Endodermal cell (in vitro differentiated cells): ENCODE data around the gene VIPR2. TPM values are rescaled to one million over a fixed set of nuclear protein-coding genes. Genes with fewer than 3 reads are reported as not detected.

ENCODE experiments used
- DNase-seq: peaks from one replicate; pipeline ENCODE4 v3.0.0-alpha.2; 2017
- H3K27ac ChIP-seq: 2 replicates; pipeline ENCODE4 v1.5.1; 2013; ENCODE audit warnings: mild to moderate bottlenecking, low read depth, low read length, moderate library complexity
- H3K27me3 ChIP-seq: 2 replicates; pipeline ENCODE4 v1.6.1; 2013; ENCODE audit warnings: mild to moderate bottlenecking, low read length, moderate library complexity; ENCODE audit not compliant: insufficient read depth, control insufficient read depth, poor library complexity, severe bottlenecking
- H3K36me3 ChIP-seq: 2 replicates; pipeline ENCODE4 v1.7.0; 2013; ENCODE audit warnings: mild to moderate bottlenecking, low read length, moderate library complexity; ENCODE audit not compliant: control insufficient read depth, insufficient read depth
- H3K4me1 ChIP-seq: one replicate; pipeline ENCODE4 v1.7.0; 2013; ENCODE audit warnings: low read length; ENCODE audit not compliant: control insufficient read depth, insufficient read depth
- H3K4me3 ChIP-seq: 2 replicates; pipeline ENCODE4 v1.5.1; 2013; ENCODE audit warnings: mild to moderate bottlenecking, low read length, moderate library complexity
- H3K9ac ChIP-seq: 2 replicates; pipeline ENCODE4 v1.6.1; 2013; ENCODE audit warnings: mild to moderate bottlenecking, low read length, moderate library complexity; ENCODE audit not compliant: poor library complexity, severe bottlenecking; ENCODE audit errors: extremely low read depth
- H3K9me3 ChIP-seq: 2 replicates; pipeline ENCODE4 v1.6.1; 2013; ENCODE audit warnings: mild to moderate bottlenecking, low read length, moderate library complexity; ENCODE audit not compliant: control insufficient read depth
- H3K27ac Mint-ChIP-seq: 2 replicates; pipeline ENCODE4 v1.8.0; 2020; ENCODE audit warnings: mixed read lengths
- H3K27me3 Mint-ChIP-seq: 2 replicates; pipeline ENCODE4 v1.8.0; 2021; ENCODE audit warnings: mild to moderate bottlenecking, mixed read lengths; ENCODE audit not compliant: insufficient read depth
- H3K36me3 Mint-ChIP-seq: 2 replicates; pipeline ENCODE4 v1.8.0; 2020; ENCODE audit warnings: low read depth, mixed read lengths
- H3K4me1 Mint-ChIP-seq: 2 replicates; pipeline ENCODE4 v1.8.0; 2020; ENCODE audit warnings: mixed read lengths
- H3K4me3 Mint-ChIP-seq: 2 replicates; pipeline ENCODE4 v1.8.0; 2020; ENCODE audit warnings: mild to moderate bottlenecking, moderate library complexity, mixed read lengths
- H3K9me3 Mint-ChIP-seq: 2 replicates; pipeline ENCODE4 v1.8.0; 2020; ENCODE audit warnings: mild to moderate bottlenecking, mixed read lengths
- CTCF ChIP-seq: fragments of 200-600 bp; sonication (generic); conservative IDR thresholded peaks from 2 replicates; pipeline ENCODE4 v1.5.0; 2021; ENCODE audit warnings: antibody characterized with exemption, mild to moderate bottlenecking
- WGBS, 2 experiments: methylation state at CpG; one replicate each; pipeline versions ENCODE4 v1.1.5 to v1.1.7; 2013; ENCODE audit warnings: missing lambda C conversion rate in 2 of 2, mixed read lengths in 1 of 2; ENCODE audit not compliant: insufficient coverage in 1 of 2, insufficient read length in 1 of 2; 5-methylcytosine and 5-hydroxymethylcytosine counted together
- total RNA-seq, 2 donors: library from RNA; stranded (reverse); fragmentation: NEBNext Ultra II Directional in 1 of 2; extraction: Animal tissue kit (Norgen Biotek cat#: 25700) in 1 of 2; gene quantifications; 2 replicates in 1 of 2; 3 replicates in 1 of 2; pipeline ENCODE4 v1.2.1, GENCODE V29; 2021

The VIPR2 gene
- total RNA-seq, 2 donors from 2014 or later = 0.64 to 1.8 TPM

- Mint-ChIP-seq H3K36me3 (peaks cover 2% of the 10 kb centered on the region), H3K27me3 (no peaks in the 10 kb centered on the region), H3K4me1 (peaks cover 10% of the 10 kb centered on the region), H3K27ac (no peak overlapping the region), H3K4me3 (no peak overlapping the region), H3K9me3 (peaks cover 21% of the 10 kb centered on the region)
- Histone ChIP-seq H3K27ac (no peak overlapping the region), H3K4me3 (no peak overlapping the region), H3K9ac (no peak overlapping the region), H3K9me3 (peaks cover 13% of the 10 kb centered on the region), H3K27me3 (no peaks in the 10 kb centered on the region), H3K36me3 (no peaks in the 10 kb centered on the region), H3K4me1 (no peaks in the 10 kb centered on the region)
- 81 to 94% methylated on average over 3 to 10 of the region's 10 CpGs for WGBS, 2 experiments
- no peak for DNase-seq
- TF ChIP-seq CTCF = no peak
Measured at GRCh38 chr7:159040146-159040545, 104.5 kb downstream of the VIPR2 start.

- no peak for DNase-seq
- H3K9me3 Mint-ChIP-seq = peaks cover 21% of the 10 kb centered on the region
- WGBS, 2 experiments = 89 to 95% methylated on average over 10 to 14 of the region's 14 CpGs
- no peak overlapping the region for H3K27ac Mint-ChIP-seq
- no peak overlapping the region for H3K4me3 ChIP-seq
- peaks cover 13% of the 10 kb centered on the region for H3K9me3 ChIP-seq
- no peaks in the 10 kb centered on the region for H3K27me3 ChIP-seq
- H3K36me3 ChIP-seq = no peaks in the 10 kb centered on the region
- TF ChIP-seq CTCF = no peak
- no peak overlapping the region for H3K4me3 Mint-ChIP-seq
- no peak overlapping the region for H3K9ac ChIP-seq
- no peaks in the 10 kb centered on the region for H3K4me1 ChIP-seq
- peaks cover 10% of the 10 kb centered on the region for H3K4me1 Mint-ChIP-seq
- H3K36me3 Mint-ChIP-seq = peaks cover 2% of the 10 kb centered on the region
- no peak overlapping the region for H3K27ac ChIP-seq
- no peaks in the 10 kb centered on the region for H3K27me3 Mint-ChIP-seq
Measured at GRCh38 chr7:159039716-159040115, 105.0 kb downstream of the VIPR2 start.

- no peaks in the 10 kb centered on the region for H3K4me1 ChIP-seq
- Mint-ChIP-seq H3K27ac (no peak overlapping the region), H3K4me3 (no peak overlapping the region), H3K9me3 (peaks cover 8% of the 10 kb centered on the region), H3K27me3 (no peaks in the 10 kb centered on the region), H3K36me3 (peaks cover 2% of the 10 kb centered on the region), H3K4me1 (peaks cover 10% of the 10 kb centered on the region)
- H3K9me3 ChIP-seq = peaks cover 4% of the 10 kb centered on the region
- DNase-seq = no peak
- H3K9ac ChIP-seq = no peak overlapping the region
- no peaks in the 10 kb centered on the region for H3K36me3 ChIP-seq
- H3K27ac ChIP-seq = no peak overlapping the region
- no peak overlapping the region for H3K4me3 ChIP-seq
- TF ChIP-seq CTCF = no peak
- H3K27me3 ChIP-seq = no peaks in the 10 kb centered on the region
- WGBS, 2 experiments = 77 to 82% methylated on average over 8 to 10 of the region's 10 CpGs
Measured at GRCh38 chr7:159038066-159038465, 106.6 kb downstream of the VIPR2 start.
